ENCODE measurements around the gene ITCH.

DNA sequence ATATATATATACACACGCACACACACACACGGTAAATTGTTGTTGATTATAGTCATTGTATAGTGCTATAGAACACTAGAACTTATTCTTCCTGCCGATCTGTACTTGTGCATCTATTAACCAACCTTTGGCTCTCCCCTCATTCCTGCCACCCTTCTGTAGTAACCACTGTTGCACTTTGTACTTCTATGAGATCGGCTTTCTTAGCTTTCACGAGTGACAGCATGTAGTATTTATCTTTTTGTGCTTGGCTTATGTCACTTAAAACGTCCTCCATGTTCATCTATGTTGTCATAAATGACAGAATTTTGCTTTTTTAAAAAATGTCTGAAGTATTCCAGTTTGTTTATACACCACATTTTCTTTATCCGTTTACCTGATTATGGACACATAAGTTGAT, 132.2 kb downstream of the ITCH start:
- TF ChIP-seq, protein P1, sequence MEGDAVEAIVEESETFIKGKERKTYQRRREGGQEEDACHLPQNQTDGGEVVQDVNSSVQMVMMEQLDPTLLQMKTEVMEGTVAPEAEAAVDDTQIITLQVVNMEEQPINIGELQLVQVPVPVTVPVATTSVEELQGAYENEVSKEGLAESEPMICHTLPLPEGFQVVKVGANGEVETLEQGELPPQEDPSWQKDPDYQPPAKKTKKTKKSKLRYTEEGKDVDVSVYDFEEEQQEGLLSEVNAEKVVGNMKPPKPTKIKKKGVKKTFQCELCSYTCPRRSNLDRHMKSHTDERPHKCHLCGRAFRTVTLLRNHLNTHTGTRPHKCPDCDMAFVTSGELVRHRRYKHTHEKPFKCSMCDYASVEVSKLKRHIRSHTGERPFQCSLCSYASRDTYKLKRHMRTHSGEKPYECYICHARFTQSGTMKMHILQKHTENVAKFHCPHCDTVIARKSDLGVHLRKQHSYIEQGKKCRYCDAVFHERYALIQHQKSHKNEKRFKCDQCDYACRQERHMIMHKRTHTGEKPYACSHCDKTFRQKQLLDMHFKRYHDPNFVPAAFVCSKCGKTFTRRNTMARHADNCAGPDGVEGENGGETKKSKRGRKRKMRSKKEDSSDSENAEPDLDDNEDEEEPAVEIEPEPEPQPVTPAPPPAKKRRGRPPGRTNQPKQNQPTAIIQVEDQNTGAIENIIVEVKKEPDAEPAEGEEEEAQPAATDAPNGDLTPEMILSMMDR (IDR thresholded peaks at IDR 0.05): no peak
- no peak for TF ChIP-seq POLR2A (IDR thresholded peaks at IDR 0.05)
- no peak for TF ChIP-seq POLR2AphosphoS5 (IDR thresholded peaks at IDR 0.05)
- no peak for TF ChIP-seq EP300 (IDR thresholded peaks at IDR 0.05)

All from sigmoid colon (tissue), 4 donors.